Activated gamma-delta T cell treated with anti-CD3 and anti-CD28 coated beads, Interleukin-2, amount 50 U/mL, for 16 hours (primary cell): ENCODE data around the gene CHRDL2.
"Not testable (repeated sequence)": the region's sequence is repeated elsewhere in the genome, so short reads cannot be mapped to it uniquely, and the experiment has no call there.

Experiments used
- DNase-seq: peaks from one replicate; pipeline ENCODE4 v3.0.0-alpha.2; 2020; ENCODE audit warnings: low read depth

Gene CHRDL2

GRCh38 chr11:74670171-74670570, 61.1 kb downstream of the CHRDL2 start:
- no peak for DNase-seq

DNA sequence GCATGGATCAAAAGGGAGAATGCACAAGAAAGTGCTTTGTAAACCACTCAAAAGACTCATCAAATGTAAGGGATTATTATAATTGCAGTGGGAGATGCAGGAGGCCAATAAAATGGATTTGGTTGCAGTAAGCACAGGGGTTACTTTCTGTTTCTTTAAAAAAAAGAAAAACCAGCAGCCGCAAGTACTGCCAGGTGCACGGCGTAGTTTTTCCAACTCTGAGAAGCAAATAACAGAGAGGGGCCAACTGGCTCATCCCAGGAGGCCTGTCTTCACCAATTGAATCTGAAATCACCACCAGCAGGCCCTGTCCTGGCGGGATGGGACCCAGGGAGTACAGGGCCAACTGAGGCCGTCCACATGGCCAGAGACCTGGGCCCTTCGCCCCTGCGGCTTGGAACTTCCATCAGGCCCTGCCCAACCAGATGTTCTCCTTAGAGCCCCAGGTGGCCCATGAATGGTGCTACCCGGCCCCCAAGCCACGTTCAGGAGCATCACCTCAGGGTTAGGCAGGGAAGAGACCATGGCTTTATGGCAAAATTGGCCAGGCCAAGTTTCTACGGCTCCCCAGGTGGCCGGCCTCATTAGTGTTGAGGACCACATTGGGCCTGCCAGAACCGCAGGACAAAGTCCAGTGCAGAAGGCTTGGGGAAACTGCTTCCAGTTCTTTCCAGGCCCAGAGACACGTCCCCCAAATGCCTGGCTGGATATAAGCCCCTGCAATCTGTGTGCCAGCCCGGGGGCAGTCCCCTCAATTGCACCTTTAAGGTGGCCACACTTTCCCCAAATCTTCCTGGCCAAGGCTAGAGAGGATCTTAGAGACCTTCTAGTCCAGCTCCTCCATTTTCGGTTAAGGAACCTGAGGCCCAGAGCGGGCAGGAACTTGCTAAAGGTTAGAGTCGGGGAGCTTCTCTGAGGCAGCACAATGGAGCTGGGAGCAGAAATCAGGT, 61.7 kb downstream of the CHRDL2 start:
- no peak for DNase-seq

GRCh38 chr11:74663315-74663714, 67.9 kb downstream of the CHRDL2 start:
- no peak for DNase-seq

- DNase-seq = no peak
These were observed 68.6 kb downstream of the CHRDL2 start for GRCh38 chr11:74662487-74663103.

DNA sequence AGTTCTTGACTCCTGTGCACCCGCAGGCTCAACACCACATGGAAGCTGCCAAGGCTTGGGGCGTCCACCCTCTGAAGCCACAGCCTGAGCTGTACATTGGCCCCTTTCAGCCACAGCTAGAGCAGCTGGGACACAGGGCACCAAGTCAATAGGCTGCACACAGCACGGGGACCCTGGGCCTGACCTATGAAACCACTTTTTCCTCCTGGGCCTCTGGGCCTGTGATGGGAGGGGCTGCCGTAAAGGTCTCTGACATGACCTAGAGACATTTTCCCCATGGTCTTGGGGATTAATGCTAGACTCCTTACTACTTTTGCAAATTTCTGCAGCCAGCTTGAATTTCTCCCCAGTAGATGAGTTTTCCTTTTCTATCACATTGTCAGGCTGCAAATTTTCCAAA, 72.1 kb downstream of the CHRDL2 start:
- DNase-seq = not testable (repeated sequence)

DNA sequence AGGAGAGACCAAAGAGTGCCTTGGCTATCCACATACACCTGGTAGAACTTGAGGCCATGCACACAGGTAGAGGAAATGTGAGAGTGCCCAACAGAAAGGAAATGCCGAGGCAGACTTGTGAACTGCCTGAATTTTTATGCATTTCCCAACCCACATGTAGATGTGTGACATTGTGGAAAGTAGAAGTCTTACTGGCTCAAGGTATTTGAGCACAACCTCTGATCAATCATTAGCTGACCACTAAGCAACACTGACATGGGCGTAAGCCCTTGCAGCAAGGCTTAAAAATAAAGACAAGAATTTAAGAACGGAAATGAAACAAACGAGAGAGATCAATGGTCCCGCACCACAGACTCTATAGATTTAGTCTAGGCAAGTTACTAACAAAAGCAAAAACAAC, 76.2 kb downstream of the CHRDL2 start:
- DNase-seq = no peak

- DNase-seq = no peak
These were observed 80.7 kb downstream of the CHRDL2 start for GRCh38 chr11:74650498-74650897.

GRCh38 chr11:74648894-74649293, 82.3 kb downstream of the CHRDL2 start:
- no peak for DNase-seq

- DNase-seq = no peak
These were observed 83.4 kb downstream of the CHRDL2 start for GRCh38 chr11:74647831-74648230.

GRCh38 chr11:74647404-74647803, 83.8 kb downstream of the CHRDL2 start:
- DNase-seq = no peak

DNA sequence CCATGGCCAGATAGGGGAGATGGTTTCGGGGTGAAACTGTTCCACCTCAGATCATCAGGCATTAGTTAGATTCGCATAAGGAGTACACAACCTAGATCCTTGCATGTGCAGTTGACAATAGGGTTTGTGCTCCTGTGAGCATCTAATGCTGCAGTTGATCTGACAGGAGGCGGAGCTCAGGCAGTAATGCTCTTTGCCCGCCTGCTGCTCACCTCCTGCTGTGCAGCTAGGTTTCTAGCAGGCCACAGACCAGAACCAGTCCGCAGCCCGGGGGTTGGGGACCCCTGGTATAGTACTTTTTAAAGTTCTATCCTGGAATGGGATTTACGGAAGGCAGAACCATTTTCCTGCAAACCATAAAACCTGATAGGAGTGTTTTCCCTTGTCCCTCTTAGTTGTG, 84.3 kb downstream of the CHRDL2 start:
- no peak for DNase-seq
